MM.1S (cell line): Measurements from ENCODE around the gene CRTAP.
"Not testable (repeated sequence)": the region's sequence is repeated elsewhere in the genome, so short reads cannot be mapped to it uniquely, and the experiment has no call there.

ENCODE experiments used
- DNase-seq: peaks from one replicate; pipeline ENCODE4 v3.0.0-alpha.2; 2015
- H2AFZ ChIP-seq: fragments of 300-600 bp; sonication (generic); 2 replicates; pipeline ENCODE4 v1.6.0; 2016; ENCODE audit warnings: antibody characterized with exemption, low read length
- H3F3A ChIP-seq: fragments of 300-600 bp; sonication (generic); 2 replicates; pipeline ENCODE4 v1.6.1; 2016; ENCODE audit warnings: mild to moderate bottlenecking, antibody characterized with exemption, low read length, moderate library complexity, mixed read lengths; ENCODE audit not compliant: insufficient read depth
- H3K27ac ChIP-seq: fragments of 300-600 bp; sonication (generic); 2 replicates; pipeline ENCODE4 v1.5.1; 2016; ENCODE audit warnings: mild to moderate bottlenecking, low read length
- H3K27me3 ChIP-seq: fragments of 300-600 bp; sonication (generic); replicated peaks from 2 replicates; pipeline ENCODE4 v1.6.0; 2016; ENCODE audit warnings: low read length; ENCODE audit not compliant: insufficient read depth
- H3K36me3 ChIP-seq: fragments of 300-600 bp; sonication (generic); replicated peaks from 2 replicates; pipeline ENCODE4 v1.6.1; 2016; ENCODE audit warnings: mild to moderate bottlenecking, low read length, mixed read lengths; ENCODE audit not compliant: insufficient read depth
- H3K4me1 ChIP-seq: fragments of 300-600 bp; sonication (generic); 2 replicates; pipeline ENCODE4 v1.6.1; 2016; ENCODE audit warnings: low read length, mixed read lengths
- H3K4me2 ChIP-seq: fragments of 300-600 bp; sonication (generic); 2 replicates; pipeline ENCODE4 v1.6.0; 2016; ENCODE audit warnings: low read depth, low read length
- H3K4me3 ChIP-seq: fragments of 300-600 bp; sonication (generic); 2 replicates; pipeline ENCODE4 v1.5.1; 2016; ENCODE audit warnings: low read length, mixed read lengths
- H3K79me2 ChIP-seq: fragments of 300-600 bp; sonication (generic); 2 replicates; pipeline ENCODE4 v1.6.1; 2016; ENCODE audit warnings: mixed run types, low read length, mixed read lengths
- H3K9ac ChIP-seq: fragments of 300-600 bp; sonication (generic); 2 replicates; pipeline ENCODE4 v1.6.1; 2016; ENCODE audit warnings: low read length, mixed read lengths
- H3K9me2 ChIP-seq: fragments of 300-600 bp; sonication (generic); replicated peaks from 2 replicates; pipeline ENCODE4 v1.6.1; 2016; ENCODE audit warnings: mild to moderate bottlenecking, low read length, mixed read lengths; ENCODE audit not compliant: insufficient read depth
- H3K9me3 ChIP-seq: fragments of 300-600 bp; sonication (generic); replicated peaks from 2 replicates; pipeline ENCODE4 v1.6.1; 2016; ENCODE audit warnings: mild to moderate bottlenecking, low read length, mixed read lengths; ENCODE audit not compliant: insufficient read depth
- H4K20me1 ChIP-seq: fragments of 300-600 bp; sonication (generic); 2 replicates; pipeline ENCODE4 v1.6.1; 2016; ENCODE audit warnings: mild to moderate bottlenecking, low read length, moderate library complexity, mixed read lengths; ENCODE audit not compliant: insufficient read depth
- CTCF ChIP-seq: fragments of 300-600 bp; sonication (generic); IDR thresholded peaks from 2 replicates; pipeline ENCODE4 v1.5.1; 2016; ENCODE audit warnings: antibody characterized with exemption, low read length, mixed read lengths
- EZH2 ChIP-seq: fragments of 300-600 bp; sonication (generic); optimal IDR thresholded peaks from 2 replicates; pipeline ENCODE3; 2017; ENCODE audit warnings: low read depth, mild to moderate bottlenecking, antibody characterized with exemption, low read length, mixed read lengths
- EZH2phosphoT487 ChIP-seq: fragments of 300-600 bp; sonication (generic); IDR thresholded peaks from 2 replicates; pipeline ENCODE4 v1.6.1; 2018; ENCODE audit warnings: antibody characterized with exemption, low read length

CRTAP gene

GRCh38 chr3:33113772-33114621 is at the start of gene CRTAP:
Gene CRTAP (plus strand): TSS chr3:33114014. CDS start chr3:33114078, 64 bp downstream.
- Histone ChIP-seq H3K4me3 (peak within 1 kb of the TSS; percentile 65), H2AFZ (peak within 1 kb of the TSS; percentile 91), H3K27ac (peak within 1 kb of the TSS; percentile 77), H3K4me2 (peak within 1 kb of the TSS; percentile 72), H3K9me2 (no peaks in the 10 kb centered on the region), H3K79me2 (peaks cover 20% of the 10 kb centered on the region), H3K4me1 (peaks cover 10% of the 10 kb centered on the region; the same call in 1 of the 2 replicates), H3F3A (peaks cover 20% of the 10 kb centered on the region), H3K36me3 (no peaks in the 10 kb centered on the region), H4K20me1 (no peaks in the 10 kb centered on the region), H3K9ac (peak within 1 kb of the TSS; percentile 67; the same call in 1 of the 2 replicates), H3K27me3 (no peaks in the 10 kb centered on the region), H3K9me3 (no peaks in the 10 kb centered on the region)
- peak; percentile 93 for DNase-seq
- TF ChIP-seq CTCF (no peak), EZH2phosphoT487 (no peak), EZH2 (no peak)

- H3K9me2 ChIP-seq, result no peaks in the 10 kb centered on the region
- H3K9me3 ChIP-seq, result no peaks in the 10 kb centered on the region
- no peak overlapping the region for H2AFZ ChIP-seq
- DNase-seq, result no peak
- H3K9ac ChIP-seq, result no peak overlapping the region
- H3K36me3 ChIP-seq, result no peaks in the 10 kb centered on the region; the same call in 1 of the 2 replicates
- no peak overlapping the region for H3K27ac ChIP-seq
- H3F3A ChIP-seq, result no peaks in the 10 kb centered on the region
- H3K4me2 ChIP-seq, result no peak overlapping the region
- H3K79me2 ChIP-seq, result 0 out of 2 replicates have a peak, but pooled peaks cover 3% of the 10 kb centered on the region
- peaks cover 13% of the 10 kb centered on the region for H3K4me1 ChIP-seq
- no peak overlapping the region for H3K4me3 ChIP-seq
- no peaks in the 10 kb centered on the region for H3K27me3 ChIP-seq
- TF ChIP-seq EZH2phosphoT487, result no peak
- TF ChIP-seq CTCF, result peak; percentile 22
- TF ChIP-seq EZH2, result no peak
- no peaks in the 10 kb centered on the region for H4K20me1 ChIP-seq
Observed at GRCh38 chr3:33064929-33065328, 48.9 kb upstream of the CRTAP start.

GRCh38 chr3:33067484-33067883 is 46.3 kb upstream of the CRTAP start:
- H3K36me3 ChIP-seq, result no peaks in the 10 kb centered on the region; the same call in 1 of the 2 replicates

GRCh38 chr3:33069862-33070261 is 44.0 kb upstream of the CRTAP start:
- H3F3A ChIP-seq, result not testable (repeated sequence)

More at GRCh38 chr3:33067484-33067883, 46.3 kb upstream of the CRTAP start:
- no peak overlapping the region for H3K4me2 ChIP-seq
- no peaks in the 10 kb centered on the region for H3F3A ChIP-seq
- H3K9ac ChIP-seq, result no peak overlapping the region
- no peak for DNase-seq
- no peaks in the 10 kb centered on the region for H3K9me3 ChIP-seq
- H3K4me3 ChIP-seq, result no peak overlapping the region
- TF ChIP-seq EZH2 (no peak), EZH2phosphoT487 (no peak), CTCF (no peak)
- H3K4me1 ChIP-seq, result peaks cover 26% of the 10 kb centered on the region
- H2AFZ ChIP-seq, result no peak overlapping the region
- no peaks in the 10 kb centered on the region for H4K20me1 ChIP-seq
- no peaks in the 10 kb centered on the region for H3K9me2 ChIP-seq
- H3K79me2 ChIP-seq, result peaks cover 3% of the 10 kb centered on the region; the same call in 1 of the 2 replicates
- H3K27ac ChIP-seq, result no peak overlapping the region
- no peaks in the 10 kb centered on the region for H3K27me3 ChIP-seq

More at GRCh38 chr3:33069862-33070261, 44.0 kb upstream of the CRTAP start:
- H3K4me1 ChIP-seq, result peaks cover 16% of the 10 kb centered on the region
- not testable (repeated sequence) for H3K27me3 ChIP-seq, H3K36me3 ChIP-seq, H4K20me1 ChIP-seq, H3K4me2 ChIP-seq, H3K9me2 ChIP-seq, H2AFZ ChIP-seq, H3K9ac ChIP-seq, H3K79me2 ChIP-seq, DNase-seq, H3K9me3 ChIP-seq, H3K4me3 ChIP-seq, H3K27ac ChIP-seq
